Esophagus muscularis mucosa (tissue), 4 donors: ENCODE results near the gene SPSB4. TPM values are rescaled to one million over a fixed set of nuclear protein-coding genes. Genes with fewer than 3 reads are reported as not detected.
A peak's percentile ranks its signal among the peaks of the same experiment; 100 is the strongest.

Experiments used
- DNase-seq: peaks from one replicate; pipeline ENCODE4 v3.0.0-alpha.2; 2017; ENCODE audit errors: extremely low spot score
- H3K27ac ChIP-seq, 4 donors: fragments of 200-600 bp; sonication (generic); replicated peaks in 1 of 4; 1 replicate in 3 of 4; 2 replicates in 1 of 4; pipeline ENCODE4 v1.5.1; 2016 to 2019; ENCODE audit warnings: mild to moderate bottlenecking in 1 of 4
- H3K27me3 ChIP-seq, 4 donors: fragments of 200-600 bp; sonication (generic); one replicate each; pipeline versions ENCODE4 v1.5.1 to v1.6.0; 2016 to 2019
- H3K36me3 ChIP-seq, 4 donors: fragments of 200-600 bp; sonication (generic); one replicate each; pipeline ENCODE4 v1.5.1; 2016 to 2019
- H3K4me1 ChIP-seq, 4 donors: fragments of 200-600 bp; sonication (generic); one replicate each; pipeline ENCODE4 v1.5.1; 2016 to 2019
- H3K4me3 ChIP-seq, 4 donors: fragments of 200-600 bp; sonication (generic); 1 replicate in 2 of 4; 2 replicates in 2 of 4; pipeline ENCODE4 v1.5.1; 2016 to 2019; ENCODE audit warnings: mild to moderate bottlenecking in 4 of 4, moderate library complexity in 1 of 4
- H3K9me3 ChIP-seq, 4 donors: fragments of 200-600 bp; sonication (generic); 1 replicate in 3 of 4; 2 replicates in 1 of 4; pipeline ENCODE4 v1.5.1; 2016 to 2019
- CTCF ChIP-seq, 3 experiments: fragments of 200-600 bp in 2 of 3; fragments of 450-650 bp in 1 of 3; sonication (generic) in 2 of 3; IDR thresholded peaks; one replicate each; pipeline ENCODE4 v1.5.1; 2017 to 2019; ENCODE audit warnings: antibody characterized with exemption in 3 of 3, mild to moderate bottlenecking in 2 of 3, moderate library complexity in 1 of 3
- EP300 ChIP-seq: sonication (generic); formaldehyde crosslinking; IDR thresholded peaks from one replicate; pipeline ENCODE4 v1.6.1; 2017; ENCODE audit warnings: antibody characterized with exemption
- POLR2A ChIP-seq: fragments of 450-650 bp; IDR thresholded peaks from one replicate; pipeline ENCODE4 v1.6.1; 2017; ENCODE audit warnings: antibody characterized with exemption, moderate library complexity, mild to moderate bottlenecking, low read depth
- POLR2AphosphoS5 ChIP-seq, 2 donors: sonication (generic); formaldehyde crosslinking; IDR thresholded peaks; one replicate each; pipeline ENCODE4 v1.6.1; 2017; ENCODE audit warnings: antibody characterized with exemption in 2 of 2
- WGBS: methylation state at CpG from one replicate; pipeline ENCODE4 v1.1.5; 2018; 5-methylcytosine and 5-hydroxymethylcytosine counted together
- intact Hi-C: fragments of 100-400 bp; cut with DNase I; formaldehyde crosslinking; loops from one replicate; pipeline ENCODE4 v1.15.1; 2023
- total RNA-seq, 4 donors: library from RNA; depleted of rRNA; stranded (reverse); fragments of >200 nt; gene quantifications; one replicate each; pipeline versions ENCODE4 v1.1.0 to v1.2.1, GENCODE V29; 2016

The SPSB4 gene
- total RNA-seq, 4 donors from 2014 or later, result 0.50 to 5.4 (median 1.8) TPM

- no peak overlapping the region for H3K27ac ChIP-seq
- no peaks in the 10 kb centered on the region for H3K36me3 ChIP-seq
- no peaks in the 10 kb centered on the region for H3K4me1 ChIP-seq
- no peak for TF ChIP-seq POLR2AphosphoS5 (IDR thresholded peaks at IDR 0.05)
- no peak for TF ChIP-seq CTCF (IDR thresholded peaks at IDR 0.05)
- TF ChIP-seq EP300, result no peak
- no peak for TF ChIP-seq POLR2A
- no peak overlapping the region for H3K4me3 ChIP-seq
- H3K27me3 ChIP-seq, result no peaks in the 10 kb centered on the region
- intact Hi-C loops, result no loop called here
- peaks cover 0 to 8% (median 3%) of the 10 kb centered on the region in 4 donors for H3K9me3 ChIP-seq
- no peak for DNase-seq
Measured at GRCh38 chr3:141176775-141177174, 125.6 kb downstream of the SPSB4 start.

GRCh38 chr3:141178026-141178425 is 126.9 kb downstream of the SPSB4 start:
- H3K36me3 ChIP-seq, result no peaks in the 10 kb centered on the region
- H3K4me3 ChIP-seq, result no peak overlapping the region
- 83% methylated on average over 3 of the region's 3 CpGs for WGBS
- H3K9me3 ChIP-seq, result peaks cover 0 to 8% (median 3%) of the 10 kb centered on the region in 4 donors
- H3K27me3 ChIP-seq, result no peaks in the 10 kb centered on the region
- TF ChIP-seq EP300 (no peak), POLR2AphosphoS5 (IDR thresholded peaks at IDR 0.05) (no peak), POLR2A (no peak), CTCF (IDR thresholded peaks at IDR 0.05) (no peak)
- DNase-seq, result peak; percentile 66
- intact Hi-C loops, result no loop called here
- H3K4me1 ChIP-seq, result no peaks in the 10 kb centered on the region
- H3K27ac ChIP-seq, result no peak overlapping the region

GRCh38 chr3:141178551-141178950 is 127.4 kb downstream of the SPSB4 start:
- Histone ChIP-seq H3K9me3 (peaks cover 0 to 8% (median 3%) of the 10 kb centered on the region in 4 donors), H3K36me3 (no peaks in the 10 kb centered on the region), H3K4me3 (no peak overlapping the region), H3K4me1 (no peaks in the 10 kb centered on the region), H3K27ac (no peak overlapping the region), H3K27me3 (no peaks in the 10 kb centered on the region)
- intact Hi-C loops, result no loop called here
- TF ChIP-seq POLR2A (no peak), CTCF (IDR thresholded peaks at IDR 0.05) (no peak), EP300 (no peak), POLR2AphosphoS5 (IDR thresholded peaks at IDR 0.05) (no peak)
- WGBS, result 46% methylated on average over 4 of the region's 4 CpGs
- peak; percentile 57 for DNase-seq

GRCh38 chr3:141179983-141180382 is 128.8 kb downstream of the SPSB4 start:
- 96% methylated on average over 1 of the region's 1 CpG for WGBS
- Histone ChIP-seq H3K9me3 (peaks cover 0 to 8% (median 3%) of the 10 kb centered on the region in 4 donors), H3K27me3 (no peaks in the 10 kb centered on the region), H3K27ac (no peak overlapping the region), H3K4me3 (no peak overlapping the region), H3K4me1 (no peaks in the 10 kb centered on the region), H3K36me3 (no peaks in the 10 kb centered on the region)
- no peak for DNase-seq
- TF ChIP-seq CTCF (IDR thresholded peaks at IDR 0.05) (no peak), POLR2AphosphoS5 (IDR thresholded peaks at IDR 0.05) (no peak), POLR2A (no peak), EP300 (no peak)
- intact Hi-C loops, result no loop called here

- intact Hi-C loops, result no loop called here
- WGBS, result 88% methylated on average over 4 of the region's 4 CpGs
- no peak overlapping the region for H3K4me3 ChIP-seq
- TF ChIP-seq POLR2AphosphoS5 (IDR thresholded peaks at IDR 0.05) (no peak), EP300 (no peak), CTCF (IDR thresholded peaks at IDR 0.05) (no peak), POLR2A (no peak)
- no peaks in the 10 kb centered on the region for H3K36me3 ChIP-seq
- H3K9me3 ChIP-seq, result peaks cover 0 to 8% (median 3%) of the 10 kb centered on the region in 4 donors
- peak; percentile 34 for DNase-seq
- H3K27me3 ChIP-seq, result no peaks in the 10 kb centered on the region
- no peaks in the 10 kb centered on the region for H3K4me1 ChIP-seq
- no peak overlapping the region for H3K27ac ChIP-seq
Measured at GRCh38 chr3:141181196-141181595, 130.0 kb downstream of the SPSB4 start.
